ENCODE results near the gene GPR160. TPM values are rescaled to one million over a fixed set of nuclear protein-coding genes. Genes with fewer than 3 reads are reported as not detected.
"Not testable (repeated sequence)": the region's sequence is repeated elsewhere in the genome, so short reads cannot be mapped to it uniquely, and the experiment has no call there.

The GPR160 gene
- total RNA-seq, 1 experiment from 2014 or later = 16.1 TPM

GRCh38 chr3:170108955-170109354 is 71.2 kb downstream of the GPR160 start:
- BruUV-seq (replicated peaks) = no TSS peak
- Mint-ChIP-seq H3K4me3 (ENCODE audit: unreplicated experiment) (no peak overlapping the region), H3K36me3 (ENCODE audit: insufficient read depth, unreplicated experiment) (peaks cover 15% of the 10 kb centered on the region), H3K27ac (ENCODE audit: unreplicated experiment) (no peak overlapping the region), H3K4me1 (ENCODE audit: low read depth, unreplicated experiment) (no peaks in the 10 kb centered on the region), H3K27me3 (ENCODE audit: insufficient read depth, unreplicated experiment) (no peaks in the 10 kb centered on the region), H3K9me3 (ENCODE audit: unreplicated experiment) (no peaks in the 10 kb centered on the region)
- Histone ChIP-seq H3K36me3 (ENCODE audit: control insufficient read depth, insufficient read depth, low read length) (no peaks in the 10 kb centered on the region), H3K9me3 (no peaks in the 10 kb centered on the region), H3K4me1 (no peaks in the 10 kb centered on the region), H3K4me3 (ENCODE audit: low read depth, low read length) (no peak overlapping the region), H3K27me3 (replicated peaks; ENCODE audit: control insufficient read depth, insufficient read depth, low read length) (no peaks in the 10 kb centered on the region)
- DNase-seq = no peak
- no peak for TF ChIP-seq CTCF (IDR thresholded peaks at IDR 0.05; ENCODE audit: insufficient read depth in 1 of 2, low read depth in 1 of 2, low read length in 1 of 2, severe bottlenecking in 1 of 2, unreplicated experiment in 1 of 2)
- ChIA-PET CTCF (no interaction called here), POLR2A (no interaction called here)
- intact Hi-C loops (cut with micrococcal nuclease; ENCODE audit: unreplicated experiment) = no loop called here

GRCh38 chr3:170109579-170110293 is 71.9 kb downstream of the GPR160 start:
- H3K36me3 Mint-ChIP-seq (ENCODE audit: insufficient read depth, unreplicated experiment) = peaks cover 19% of the 10 kb centered on the region
- ChIA-PET CTCF (no interaction called here), POLR2A (no interaction called here)
- Histone ChIP-seq H3K27me3 (replicated peaks; ENCODE audit: control insufficient read depth, insufficient read depth, low read length) (no peaks in the 10 kb centered on the region), H3K9me3 (no peaks in the 10 kb centered on the region), H3K36me3 (ENCODE audit: control insufficient read depth, insufficient read depth, low read length) (no peaks in the 10 kb centered on the region), H3K4me3 (ENCODE audit: low read depth, low read length) (no peak overlapping the region), H3K4me1 (no peaks in the 10 kb centered on the region)
- BruUV-seq (replicated peaks) = no TSS peak
- no peaks in the 10 kb centered on the region for H3K27me3 Mint-ChIP-seq (ENCODE audit: insufficient read depth, unreplicated experiment)
- no peak overlapping the region for H3K4me3 Mint-ChIP-seq (ENCODE audit: unreplicated experiment)
- no peak for DNase-seq
- no peaks in the 10 kb centered on the region for H3K9me3 Mint-ChIP-seq (ENCODE audit: unreplicated experiment)
- intact Hi-C loops (cut with micrococcal nuclease; ENCODE audit: unreplicated experiment) = no loop called here
- H3K4me1 Mint-ChIP-seq (ENCODE audit: low read depth, unreplicated experiment) = no peaks in the 10 kb centered on the region
- no peak for TF ChIP-seq CTCF (IDR thresholded peaks at IDR 0.05; ENCODE audit: insufficient read depth in 1 of 2, low read depth in 1 of 2, low read length in 1 of 2, severe bottlenecking in 1 of 2, unreplicated experiment in 1 of 2)
- no peak overlapping the region for H3K27ac Mint-ChIP-seq (ENCODE audit: unreplicated experiment)

GRCh38 chr3:170111147-170111771 is 73.5 kb downstream of the GPR160 start:
- no peak for DNase-seq
- Mint-ChIP-seq H3K4me1 (ENCODE audit: low read depth, unreplicated experiment) (no peaks in the 10 kb centered on the region), H3K9me3 (ENCODE audit: unreplicated experiment) (no peaks in the 10 kb centered on the region), H3K27me3 (ENCODE audit: insufficient read depth, unreplicated experiment) (no peaks in the 10 kb centered on the region), H3K36me3 (ENCODE audit: insufficient read depth, unreplicated experiment) (peaks cover 30% of the 10 kb centered on the region), H3K27ac (ENCODE audit: unreplicated experiment) (no peak overlapping the region), H3K4me3 (ENCODE audit: unreplicated experiment) (no peak overlapping the region)
- intact Hi-C loops (cut with micrococcal nuclease; ENCODE audit: unreplicated experiment) = no loop called here
- Histone ChIP-seq H3K4me1 (no peaks in the 10 kb centered on the region), H3K27me3 (replicated peaks; ENCODE audit: control insufficient read depth, insufficient read depth, low read length) (no peaks in the 10 kb centered on the region), H3K4me3 (ENCODE audit: low read depth, low read length) (no peak overlapping the region), H3K36me3 (ENCODE audit: control insufficient read depth, insufficient read depth, low read length) (no peaks in the 10 kb centered on the region), H3K9me3 (no peaks in the 10 kb centered on the region)
- CTCF ChIA-PET = no interaction called here
- no TSS peak for BruUV-seq (replicated peaks)
- POLR2A ChIA-PET = no interaction called here
- TF ChIP-seq CTCF (IDR thresholded peaks at IDR 0.05; ENCODE audit: insufficient read depth in 1 of 2, low read depth in 1 of 2, low read length in 1 of 2, severe bottlenecking in 1 of 2, unreplicated experiment in 1 of 2) = no peak

- H3K27me3 Mint-ChIP-seq (ENCODE audit: insufficient read depth, unreplicated experiment); H3K9me3 ChIP-seq; H3K27ac Mint-ChIP-seq (ENCODE audit: unreplicated experiment); intact Hi-C loops (cut with micrococcal nuclease; ENCODE audit: unreplicated experiment); H3K4me3 ChIP-seq (ENCODE audit: low read depth, low read length); H3K4me3 Mint-ChIP-seq (ENCODE audit: unreplicated experiment); BruUV-seq (replicated peaks); H3K4me1 ChIP-seq; DNase-seq; H3K36me3 ChIP-seq (ENCODE audit: control insufficient read depth, insufficient read depth, low read length); H3K27me3 ChIP-seq (replicated peaks; ENCODE audit: control insufficient read depth, insufficient read depth, low read length); POLR2A ChIA-PET; CTCF ChIA-PET; H3K9me3 Mint-ChIP-seq (ENCODE audit: unreplicated experiment); H3K4me1 Mint-ChIP-seq (ENCODE audit: low read depth, unreplicated experiment): not testable (repeated sequence)
- peaks cover 51% of the 10 kb centered on the region for H3K36me3 Mint-ChIP-seq (ENCODE audit: insufficient read depth, unreplicated experiment)
Measured at GRCh38 chr3:170114165-170114564, 76.4 kb downstream of the GPR160 start.

Data from Caco-2 (cell line).